ENCODE data around the gene TAS2R46.
"Not testable (repeated sequence)": the region's sequence is repeated elsewhere in the genome, so short reads cannot be mapped to it uniquely, and the experiment has no call there.

The TAS2R46 gene

DNA sequence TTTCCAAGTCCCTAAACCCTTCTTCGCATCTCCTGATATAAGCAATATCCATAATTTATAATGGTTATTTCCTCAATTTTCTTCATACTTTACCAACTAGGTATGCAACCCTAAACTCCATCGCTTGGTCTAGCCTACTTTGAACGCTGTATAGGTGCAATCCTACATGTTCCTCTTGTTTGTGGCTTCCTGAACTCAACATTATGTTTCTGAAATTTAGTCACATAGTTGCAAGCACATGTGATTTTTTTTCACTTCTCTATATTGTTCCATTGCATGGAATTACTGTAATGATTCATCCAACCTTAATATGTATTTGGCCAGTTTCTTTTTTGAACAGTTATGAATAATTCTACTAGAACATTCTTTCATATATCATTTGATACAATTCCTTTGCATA lies 28.1 kb downstream of the TAS2R46 start:
- not testable (repeated sequence) for DNase-seq

DNA sequence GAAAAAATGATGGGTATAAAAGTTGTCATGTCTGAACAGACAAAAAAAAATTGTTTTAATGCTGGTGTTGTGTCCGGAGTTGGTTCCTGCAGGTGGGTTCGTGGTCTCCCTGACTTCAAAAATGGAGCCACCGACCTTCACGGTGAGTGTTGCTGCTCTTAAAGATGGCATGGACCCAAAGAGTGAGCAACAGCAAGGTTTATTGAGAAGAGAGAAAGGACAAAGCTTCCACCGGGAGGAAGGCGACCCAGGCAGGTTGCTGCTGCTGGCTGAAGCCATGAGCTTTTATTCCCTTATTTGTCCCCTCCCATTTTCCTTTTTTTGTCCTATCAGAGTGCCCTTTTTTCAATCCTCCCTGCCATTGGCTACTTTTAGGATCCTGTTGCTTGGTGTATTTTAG lies 30.8 kb downstream of the TAS2R46 start, which contains the start of gene TAS2R31:
Gene TAS2R31, minus strand, starts transcription at position 101 of the 400 bp plus-strand sequence. Its CDS starts 72 bp downstream, at position 29.
- DNase-seq: no peak

DNA sequence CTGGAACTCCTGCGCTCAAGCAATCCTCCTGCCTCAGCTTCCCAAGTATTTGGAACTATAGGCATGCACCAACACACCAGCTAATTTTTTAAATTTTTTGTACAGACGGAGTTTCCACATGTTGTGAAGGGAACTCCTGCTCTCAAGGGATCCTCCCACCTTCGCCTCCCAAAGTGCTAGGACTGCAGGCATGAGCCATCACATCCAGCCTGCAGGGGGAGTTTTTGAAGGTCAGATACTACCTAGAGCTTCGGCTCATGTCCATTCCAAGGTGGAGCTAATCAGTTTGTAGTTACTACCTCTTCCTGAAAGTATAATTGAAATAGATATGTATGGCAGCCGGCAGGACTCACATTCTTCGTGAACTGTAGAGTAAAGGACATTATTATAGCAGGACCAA lies 36.0 kb downstream of the TAS2R46 start:
- no peak for DNase-seq

DNA sequence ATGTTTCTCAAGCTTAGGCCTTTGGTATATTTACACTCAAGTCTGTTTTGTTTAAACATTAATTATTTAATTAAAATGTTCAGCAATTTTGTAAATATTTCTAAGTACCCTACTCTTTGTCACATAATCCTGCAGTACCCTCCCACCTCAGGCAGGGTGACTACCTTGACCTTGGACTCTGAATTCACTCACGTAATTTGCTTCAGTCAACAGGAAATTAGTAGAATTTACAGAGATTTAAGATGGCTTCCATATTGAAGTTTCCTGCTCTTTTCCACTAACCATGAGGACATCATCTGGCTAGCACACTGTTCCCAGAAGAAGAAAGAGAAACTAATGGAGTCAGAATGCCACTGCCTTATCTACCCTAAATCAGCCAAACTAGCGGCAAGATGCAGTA lies 38.7 kb downstream of the TAS2R46 start:
- no peak for DNase-seq

DNA sequence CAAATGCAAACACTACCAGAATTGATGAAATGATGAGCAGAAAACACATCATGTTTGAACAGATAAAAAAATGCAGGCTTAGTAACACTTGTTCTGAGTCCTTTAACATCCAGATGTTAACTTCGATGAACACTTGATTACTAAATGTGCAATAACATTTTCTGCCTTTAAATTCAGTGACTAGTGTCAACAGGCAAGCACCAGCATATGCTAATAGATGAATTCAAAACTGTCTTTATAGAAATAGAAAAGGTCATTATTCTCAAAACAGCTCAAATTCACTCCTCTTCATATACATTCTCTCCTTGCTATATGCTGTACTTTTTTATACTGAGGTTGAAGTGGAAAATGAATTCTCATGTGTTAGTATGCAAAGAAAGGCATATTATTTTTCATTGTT lies 39.6 kb downstream of the TAS2R46 start, which contains the start of gene TAS2R19:
Gene TAS2R19, minus strand, starts transcription at position 101 of the 400 bp plus-strand sequence. Its CDS starts 49 bp downstream, at position 52.
- DNase-seq: no peak

DNA sequence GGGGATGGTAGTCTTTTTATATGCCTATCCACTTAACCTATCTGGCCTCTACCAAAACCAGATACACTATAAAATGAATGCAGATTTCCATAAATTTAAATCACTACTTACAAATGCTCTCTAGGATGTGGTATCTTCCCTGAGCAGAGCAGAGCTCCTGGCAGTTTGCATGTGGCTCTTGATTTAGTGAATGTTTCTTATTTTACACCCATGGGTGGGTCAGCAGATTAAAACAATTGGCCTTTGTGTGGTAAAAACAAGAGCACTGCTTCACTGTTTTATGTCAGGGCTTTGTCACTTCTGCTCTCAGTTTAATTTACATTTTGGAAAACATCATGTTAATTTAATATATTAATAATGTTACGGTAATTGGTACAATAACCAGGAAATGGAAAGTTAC lies 45.2 kb downstream of the TAS2R46 start:
- no peak for DNase-seq

DNA sequence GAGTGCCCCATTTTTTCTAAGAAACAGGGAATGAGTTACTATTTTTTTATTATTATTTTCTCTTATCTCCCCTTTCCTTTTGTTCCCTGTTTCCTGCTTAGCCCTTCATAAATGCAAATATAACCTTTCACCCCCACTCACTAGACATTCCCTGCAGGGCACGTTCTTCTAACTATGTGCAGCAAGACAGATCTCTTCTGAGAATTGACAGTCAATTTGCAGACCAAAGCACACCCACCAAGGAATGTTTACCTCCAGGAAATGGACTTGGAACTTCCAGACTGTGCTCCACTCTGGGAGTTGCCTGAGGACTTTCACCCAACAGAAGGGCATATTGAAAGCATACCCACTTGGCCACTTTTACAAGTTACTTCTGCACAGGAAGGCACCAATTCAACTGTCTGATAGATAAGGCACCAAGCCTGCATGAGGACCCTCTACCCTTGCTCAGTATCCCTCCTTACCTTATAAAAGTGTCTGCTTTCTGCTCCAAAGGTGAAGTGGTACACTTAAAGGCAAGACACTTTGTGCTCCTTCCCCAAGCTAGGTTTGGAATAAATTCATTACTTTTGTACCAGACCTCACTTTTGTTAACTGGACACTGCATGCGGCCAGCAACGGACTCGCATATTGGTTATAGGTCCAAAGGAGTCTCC lies 46.2 kb downstream of the TAS2R46 start:
- DNase-seq: no peak

DNA sequence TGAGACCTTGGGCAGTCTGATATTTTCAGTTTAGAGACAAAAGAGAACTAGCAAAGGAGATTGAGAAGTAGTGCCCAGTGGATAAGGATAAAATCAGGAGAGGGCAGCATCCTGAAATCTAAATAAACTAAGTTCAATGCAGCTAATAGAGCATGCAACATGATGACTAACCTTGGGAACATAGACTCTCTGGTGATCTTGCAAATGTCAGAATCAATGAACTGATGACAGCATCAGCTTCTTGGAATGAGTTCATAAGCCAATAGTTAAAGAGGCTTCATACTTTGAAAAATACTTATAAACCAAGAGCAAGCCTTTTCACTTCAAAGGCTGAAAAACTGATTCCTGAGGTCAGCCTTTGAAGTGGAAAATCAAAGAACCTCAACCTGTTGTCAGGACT lies 47.9 kb downstream of the TAS2R46 start:
- DNase-seq: no peak

All from NCI-H2171 treated with DMSO at 0.1 percent for 48 hours (cell line).